Stimulated activated naive B cell treated with anti-CD40 and anti-IgM and Interleukin-4, amounts not matched to agents 10 μg/mL and 1 μg/mL and 100 μg/mL, for 72 hours (primary cell): ENCODE measurements around the gene ARL14EP.

Experiments used
- ATAC-seq, 2 donors: fragments of 150-1000 bp; cut with Tn5 transposase; replicated peaks; 2 replicates each; pipeline ENCODE4 v1.10.0; 2021; ENCODE audit warnings: moderate library complexity in 1 of 2
- DNase-seq: peaks from one replicate; pipeline ENCODE4 v3.0.0; 2021
- H3K27ac Mint-ChIP-seq: one replicate; pipeline ENCODE4 v1.8.0; 2022; ENCODE audit warnings: mild to moderate bottlenecking, mixed read lengths
- H3K27me3 Mint-ChIP-seq, 2 donors: one replicate each; pipeline ENCODE4 v1.8.0; 2022; ENCODE audit warnings: mixed read lengths in 2 of 2
- H3K36me3 Mint-ChIP-seq, 2 donors: one replicate each; pipeline ENCODE4 v1.8.0; 2022; ENCODE audit warnings: mixed read lengths in 2 of 2, mild to moderate bottlenecking in 1 of 2
- H3K4me1 Mint-ChIP-seq, 2 donors: one replicate each; pipeline ENCODE4 v1.8.0; 2022; ENCODE audit warnings: mixed read lengths in 2 of 2, mild to moderate bottlenecking in 1 of 2
- H3K4me3 Mint-ChIP-seq, 2 donors: one replicate each; pipeline ENCODE4 v1.8.0; 2022; ENCODE audit warnings: mild to moderate bottlenecking in 2 of 2, mixed read lengths in 2 of 2, moderate library complexity in 1 of 2
- H3K9me3 Mint-ChIP-seq, 2 donors: one replicate each; pipeline ENCODE4 v1.8.0; 2022; ENCODE audit warnings: mixed read lengths in 2 of 2, mild to moderate bottlenecking in 1 of 2

The ARL14EP gene

GRCh38 chr11:30322826-30323710, at the start of gene ARL14EP:
Gene ARL14EP, plus strand, starts transcription at chr11:30323104. Its CDS starts 7,845 bp downstream, at chr11:30330949.
- Mint-ChIP-seq H3K36me3 (peaks cover 3 to 9% of the 10 kb centered on the region in 2 donors), H3K27ac (peak within 1 kb of the TSS; percentile 99), H3K4me3 (peak within 1 kb of the TSS; percentile 97 to 99), H3K4me1 (peaks cover 14 to 30% of the 10 kb centered on the region in 2 donors), H3K27me3 (peaks cover 14 to 20% of the 10 kb centered on the region in 2 donors), H3K9me3 (no peaks in the 10 kb centered on the region)
- ATAC-seq: peak; percentile 99
- DNase-seq: peak; percentile 89

GRCh38 chr11:30277176-30277575, 45.7 kb upstream of the ARL14EP start:
- Mint-ChIP-seq H3K36me3 (no peaks in the 10 kb centered on the region), H3K4me1 (peaks cover 7 to 9% of the 10 kb centered on the region in 2 donors), H3K27ac (no peak overlapping the region), H3K9me3 (no peaks in the 10 kb centered on the region), H3K4me3 (no peak overlapping the region), H3K27me3 (peaks cover 6 to 8% of the 10 kb centered on the region in 2 donors)
- no peak for DNase-seq
- no peak for ATAC-seq

- Mint-ChIP-seq H3K9me3 (peaks cover 0 to 1% of the 10 kb centered on the region in 2 donors), H3K4me1 (peaks cover 9 to 13% of the 10 kb centered on the region in 2 donors), H3K27ac (no peak overlapping the region), H3K36me3 (no peaks in the 10 kb centered on the region), H3K4me3 (no peak overlapping the region), H3K27me3 (peaks cover 0 to 4% of the 10 kb centered on the region in 2 donors)
- no peak for DNase-seq
- no peak for ATAC-seq
Measured at GRCh38 chr11:30279796-30280195, 43.1 kb upstream of the ARL14EP start.

- H3K4me1 Mint-ChIP-seq: peaks cover 9 to 13% of the 10 kb centered on the region in 2 donors
- H3K4me3 Mint-ChIP-seq: no peak overlapping the region
- no peak for DNase-seq
- ATAC-seq: peak; percentile 12 to 31
- peaks cover 0 to 4% of the 10 kb centered on the region in 2 donors for H3K27me3 Mint-ChIP-seq
- no peak overlapping the region for H3K27ac Mint-ChIP-seq
- no peaks in the 10 kb centered on the region for H3K36me3 Mint-ChIP-seq
- peaks cover 0 to 1% of the 10 kb centered on the region in 2 donors for H3K9me3 Mint-ChIP-seq
Measured at GRCh38 chr11:30281476-30282288, 41.2 kb upstream of the ARL14EP start.

- H3K36me3 Mint-ChIP-seq: no peaks in the 10 kb centered on the region
- DNase-seq (no peak), ATAC-seq (peak; percentile 42 to 64)
- no peak overlapping the region for H3K27ac Mint-ChIP-seq
- H3K27me3 Mint-ChIP-seq: peaks cover 0 to 4% of the 10 kb centered on the region in 2 donors
- peaks cover 0 to 1% of the 10 kb centered on the region in 2 donors for H3K9me3 Mint-ChIP-seq
- peaks cover 9 to 13% of the 10 kb centered on the region in 2 donors for H3K4me1 Mint-ChIP-seq
- H3K4me3 Mint-ChIP-seq: no peak overlapping the region
Measured at GRCh38 chr11:30282289-30282631, 40.6 kb upstream of the ARL14EP start.

GRCh38 chr11:30284836-30285235, 38.1 kb upstream of the ARL14EP start:
- Mint-ChIP-seq H3K27me3 (peaks cover 0 to 13% of the 10 kb centered on the region in 2 donors), H3K4me1 (peaks cover 9 to 13% of the 10 kb centered on the region in 2 donors), H3K9me3 (peaks cover 0 to 1% of the 10 kb centered on the region in 2 donors), H3K27ac (no peak overlapping the region), H3K36me3 (no peaks in the 10 kb centered on the region), H3K4me3 (no peak overlapping the region)
- DNase-seq: no peak
- ATAC-seq: no peak

GRCh38 chr11:30285416-30286121, 37.3 kb upstream of the ARL14EP start:
- Mint-ChIP-seq H3K36me3 (no peaks in the 10 kb centered on the region), H3K9me3 (peaks cover 0 to 1% of the 10 kb centered on the region in 2 donors), H3K27ac (no peak overlapping the region), H3K27me3 (peaks cover 0 to 13% of the 10 kb centered on the region in 2 donors), H3K4me1 (peaks cover 9 to 13% of the 10 kb centered on the region in 2 donors), H3K4me3 (no peak overlapping the region)
- ATAC-seq (no peak), DNase-seq (no peak)

- no peaks in the 10 kb centered on the region for H3K4me1 Mint-ChIP-seq
- DNase-seq (no peak), ATAC-seq (no peak)
- no peaks in the 10 kb centered on the region for H3K9me3 Mint-ChIP-seq
- H3K4me3 Mint-ChIP-seq: no peak overlapping the region
- no peak overlapping the region for H3K27ac Mint-ChIP-seq
- no peaks in the 10 kb centered on the region for H3K36me3 Mint-ChIP-seq
- H3K27me3 Mint-ChIP-seq: peaks cover 11 to 15% of the 10 kb centered on the region in 2 donors
Measured at GRCh38 chr11:30291331-30291730, 31.6 kb upstream of the ARL14EP start.

GRCh38 chr11:30292545-30292944, 30.4 kb upstream of the ARL14EP start:
- Mint-ChIP-seq H3K27ac (no peak overlapping the region), H3K4me1 (no peaks in the 10 kb centered on the region), H3K36me3 (no peaks in the 10 kb centered on the region), H3K4me3 (no peak overlapping the region), H3K9me3 (no peaks in the 10 kb centered on the region), H3K27me3 (peaks cover 15 to 18% of the 10 kb centered on the region in 2 donors)
- DNase-seq: no peak
- ATAC-seq: no peak

- no peak for ATAC-seq
- H3K4me3 Mint-ChIP-seq: no peak overlapping the region
- peaks cover 6 to 18% of the 10 kb centered on the region in 2 donors for H3K27me3 Mint-ChIP-seq
- no peak for DNase-seq
- no peaks in the 10 kb centered on the region for H3K4me1 Mint-ChIP-seq
- H3K36me3 Mint-ChIP-seq: no peaks in the 10 kb centered on the region
- peaks cover 0 to 2% of the 10 kb centered on the region in 2 donors for H3K9me3 Mint-ChIP-seq
- no peak overlapping the region for H3K27ac Mint-ChIP-seq
Measured at GRCh38 chr11:30295178-30295885, 27.6 kb upstream of the ARL14EP start.

GRCh38 chr11:30304620-30305019, 18.3 kb upstream of the ARL14EP start:
- no peak overlapping the region for H3K4me3 Mint-ChIP-seq
- no peak for ATAC-seq
- H3K27me3 Mint-ChIP-seq: peaks cover 8 to 11% of the 10 kb centered on the region in 2 donors
- H3K4me1 Mint-ChIP-seq: no peaks in the 10 kb centered on the region
- no peaks in the 10 kb centered on the region for H3K36me3 Mint-ChIP-seq
- no peak for DNase-seq
- H3K9me3 Mint-ChIP-seq: no peaks in the 10 kb centered on the region
- H3K27ac Mint-ChIP-seq: no peak overlapping the region

GRCh38 chr11:30310623-30311022, 12.3 kb upstream of the ARL14EP start:
- DNase-seq (no peak), ATAC-seq (no peak)
- no peak overlapping the region for H3K4me3 Mint-ChIP-seq
- no peaks in the 10 kb centered on the region for H3K36me3 Mint-ChIP-seq
- H3K27ac Mint-ChIP-seq: no peak overlapping the region
- H3K9me3 Mint-ChIP-seq: peaks cover 3 to 5% of the 10 kb centered on the region in 2 donors
- no peaks in the 10 kb centered on the region for H3K4me1 Mint-ChIP-seq
- peaks cover 20 to 25% of the 10 kb centered on the region in 2 donors for H3K27me3 Mint-ChIP-seq

- ATAC-seq (no peak), DNase-seq (no peak)
- no peaks in the 10 kb centered on the region for H3K4me1 Mint-ChIP-seq
- H3K27ac Mint-ChIP-seq: no peak overlapping the region
- H3K4me3 Mint-ChIP-seq: no peak overlapping the region
- peaks cover 20 to 25% of the 10 kb centered on the region in 2 donors for H3K27me3 Mint-ChIP-seq
- H3K9me3 Mint-ChIP-seq: peaks cover 3 to 5% of the 10 kb centered on the region in 2 donors
- no peaks in the 10 kb centered on the region for H3K36me3 Mint-ChIP-seq
Measured at GRCh38 chr11:30311189-30311588, 11.7 kb upstream of the ARL14EP start.
